NCI-H748 (cell line): ENCODE results near the gene ADPRS.

ENCODE experiments used
- DNase-seq: peaks from one replicate; lab custom pipeline; 2025; ENCODE audit not compliant: unreplicated experiment; lab: John Stamatoyannopoulos, UW

ADPRS gene

DNA sequence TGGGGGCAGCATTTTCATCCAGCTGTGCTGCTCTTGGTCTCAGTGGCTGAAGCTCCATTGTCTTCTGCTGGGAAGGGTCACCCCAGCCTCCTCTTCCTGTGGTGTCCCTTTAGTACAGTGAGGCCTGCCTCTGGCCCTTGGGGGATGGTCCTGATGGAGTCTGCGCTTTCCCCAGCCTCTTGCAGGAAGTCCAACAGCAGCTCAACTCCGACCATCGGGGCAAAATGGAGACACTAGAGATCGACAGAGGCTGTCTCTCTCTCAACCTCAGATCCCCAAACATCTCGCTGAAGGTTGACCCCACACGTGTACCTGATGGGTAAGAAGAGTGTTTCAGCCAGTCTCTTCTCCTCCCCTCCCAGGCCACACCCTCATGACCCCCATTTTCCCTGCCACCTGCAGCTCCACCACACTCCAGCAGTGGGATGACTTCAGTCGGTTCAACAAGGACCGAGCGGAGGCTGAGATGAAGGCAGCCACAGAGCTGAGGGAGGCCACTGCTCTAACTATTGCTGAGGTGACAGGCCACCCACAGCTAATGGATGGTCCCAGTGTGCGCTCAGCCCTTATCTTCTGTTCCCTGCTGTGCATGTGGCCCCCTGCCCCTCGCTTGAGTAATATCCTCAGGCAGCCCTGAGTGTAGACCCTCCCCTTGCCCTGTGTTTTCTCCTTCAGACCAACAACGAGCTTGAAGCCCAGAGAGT, 2.0 kb upstream of the ADPRS start:
- DNase-seq, result no peak

DNA sequence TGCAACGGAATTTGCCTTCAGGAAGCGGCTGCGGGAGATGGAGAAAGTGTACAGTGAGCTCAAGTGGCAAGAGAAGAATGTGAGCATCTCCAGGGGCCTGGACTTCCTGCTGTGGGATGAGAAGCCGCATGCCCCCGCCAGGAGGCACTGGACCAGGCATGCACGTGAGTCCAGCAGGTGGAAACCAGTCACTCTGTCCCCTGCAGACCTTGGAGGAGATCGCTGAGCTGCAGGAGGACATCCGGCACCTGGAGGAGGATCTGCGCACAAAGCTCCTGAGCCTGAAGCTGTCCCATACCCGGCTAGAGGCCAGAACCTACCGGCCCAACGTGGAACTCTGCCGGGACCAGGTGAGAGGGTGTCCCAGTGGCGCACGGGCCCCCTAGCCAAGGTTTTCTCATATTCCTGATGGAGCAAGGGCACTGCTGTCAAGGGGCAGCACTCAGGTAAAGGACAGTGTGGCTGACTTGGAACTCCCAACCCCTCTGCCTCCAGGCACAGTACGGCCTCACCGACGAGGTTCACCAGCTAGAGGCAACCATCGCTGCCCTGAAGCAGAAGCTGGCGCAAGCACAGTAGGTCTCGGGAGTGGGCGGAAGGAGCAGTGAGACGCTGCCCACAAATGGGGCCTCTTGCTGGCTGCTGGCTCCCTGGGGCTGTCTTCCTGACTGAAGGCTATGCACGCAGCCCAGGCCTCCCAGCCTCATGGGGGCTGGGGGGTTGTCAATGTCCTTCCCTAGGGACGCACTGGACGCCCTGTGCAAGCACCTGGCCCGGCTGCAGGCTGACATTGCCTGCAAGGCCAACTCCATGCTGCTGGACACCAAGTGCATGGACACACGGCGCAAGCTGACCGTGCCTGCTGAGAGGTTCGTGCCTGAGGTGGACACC, 1.2 kb upstream of the ADPRS start:
- DNase-seq, result no peak

DNA sequence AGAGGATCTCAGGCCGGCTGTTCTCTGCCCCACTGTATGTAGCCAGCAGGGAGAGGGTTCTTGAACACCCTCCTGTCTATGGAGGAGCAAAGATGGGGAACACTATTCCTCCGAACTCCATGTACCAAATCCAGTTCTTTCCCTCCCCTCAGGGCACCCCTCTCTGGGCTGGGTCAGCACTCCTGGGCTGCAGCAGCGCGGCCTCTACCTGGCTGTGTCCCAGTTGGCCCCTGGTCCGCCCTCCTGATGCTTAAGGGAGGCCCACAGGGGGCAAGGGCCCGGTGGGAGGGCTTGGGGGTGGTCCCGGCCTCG, 471 bp upstream of the ADPRS start:
- no peak for DNase-seq

DNA sequence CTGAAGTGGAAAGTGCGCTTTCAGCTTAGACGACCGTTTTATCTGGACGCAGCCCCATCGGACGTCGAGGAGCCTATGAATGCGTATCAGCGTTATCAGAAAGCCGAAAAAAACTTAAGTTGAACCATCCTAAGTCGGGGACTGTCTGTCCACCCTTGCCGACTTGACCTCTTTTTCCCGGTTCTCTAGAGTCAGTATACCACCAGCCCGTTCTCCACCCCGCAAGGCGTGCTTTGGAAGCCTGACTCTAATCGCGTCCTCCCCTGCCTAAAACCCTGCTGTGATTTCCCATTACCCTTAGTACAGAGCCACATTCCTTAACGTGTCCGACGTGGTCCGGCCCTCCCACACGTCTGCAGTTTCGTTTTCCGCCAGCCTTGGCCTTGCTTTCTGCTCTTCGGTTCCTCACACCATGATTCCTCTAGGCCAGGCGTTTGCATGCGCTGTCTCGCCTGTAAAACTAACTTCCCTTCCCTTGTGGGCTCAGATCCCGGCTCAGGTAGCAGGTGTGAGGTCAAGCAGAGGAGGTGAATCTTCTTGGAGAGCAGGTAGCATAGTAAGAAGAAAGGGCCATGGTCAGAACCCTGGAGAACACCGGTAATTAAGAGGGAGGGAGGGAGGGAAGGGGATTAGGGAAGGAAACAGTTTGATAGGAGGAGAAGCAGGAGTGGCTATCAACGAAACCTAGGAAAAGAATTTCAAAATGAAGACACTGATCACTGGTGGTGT, 865 bp downstream of the ADPRS start:
- peak; percentile 26 for DNase-seq

DNA sequence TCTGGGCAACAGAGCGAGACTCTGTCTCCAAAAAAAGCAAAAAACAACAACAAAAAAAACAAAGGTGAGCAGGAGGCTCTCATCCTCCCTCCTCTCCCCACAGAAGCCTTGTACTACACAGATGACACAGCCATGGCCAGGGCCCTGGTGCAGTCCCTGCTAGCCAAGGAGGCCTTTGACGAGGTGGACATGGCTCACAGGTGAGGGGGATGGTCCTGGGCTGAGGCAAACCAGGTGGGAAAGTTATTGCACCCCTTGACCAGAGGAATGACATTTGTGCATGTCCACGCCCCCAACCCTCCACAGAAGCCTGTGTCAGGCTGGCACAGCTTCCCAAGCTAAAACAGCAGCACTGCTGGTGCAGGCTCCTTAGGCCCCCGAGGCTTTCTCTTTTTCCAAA, 2.4 kb downstream of the ADPRS start:
- DNase-seq, result no peak

DNA sequence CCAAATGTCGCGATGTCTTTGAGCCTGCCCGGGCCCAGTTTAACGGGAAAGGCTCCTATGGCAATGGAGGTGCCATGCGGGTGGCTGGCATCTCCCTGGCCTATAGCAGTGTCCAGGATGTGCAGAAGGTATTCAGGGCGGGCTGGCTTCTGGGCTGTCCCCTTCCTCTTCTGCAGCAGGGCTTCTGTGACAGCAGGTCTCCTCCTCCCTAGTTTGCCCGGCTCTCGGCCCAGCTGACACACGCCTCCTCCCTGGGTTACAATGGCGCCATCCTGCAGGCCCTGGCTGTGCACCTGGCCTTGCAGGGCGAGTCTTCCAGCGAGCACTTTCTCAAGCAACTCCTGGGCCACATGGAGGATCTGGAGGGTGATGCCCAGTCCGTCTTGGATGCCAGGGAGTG, 3.0 kb downstream of the ADPRS start:
- no peak for DNase-seq

DNA sequence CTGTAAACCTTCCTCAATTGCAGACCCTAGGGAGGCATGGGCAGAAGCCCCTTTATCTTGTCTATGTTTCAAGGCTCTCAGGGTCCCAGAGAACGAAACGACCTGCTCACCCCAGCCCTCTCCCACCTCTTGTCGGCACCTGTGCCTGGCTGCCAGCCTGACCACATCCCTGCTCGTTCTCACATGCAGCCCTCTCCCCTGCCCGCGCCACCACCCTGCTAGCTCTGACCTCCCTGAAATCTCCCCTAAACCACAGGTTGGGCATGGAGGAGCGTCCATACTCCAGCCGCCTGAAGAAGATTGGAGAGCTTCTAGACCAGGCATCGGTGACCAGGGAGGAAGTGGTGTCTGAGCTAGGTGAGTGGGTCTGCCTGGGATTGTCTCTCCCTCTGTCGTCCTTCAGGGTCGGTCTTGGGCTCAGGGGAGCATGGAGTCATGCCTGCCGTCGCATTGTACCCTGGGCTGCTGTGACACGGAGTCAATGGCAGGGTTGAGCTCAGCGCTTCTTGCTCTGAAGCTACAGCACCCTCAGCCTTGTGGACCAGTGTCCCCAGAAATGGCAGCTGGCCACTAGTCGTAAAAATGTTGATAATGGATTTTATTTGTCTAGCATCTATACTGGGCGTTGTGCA, 3.6 kb downstream of the ADPRS start:
- no peak for DNase-seq

DNA sequence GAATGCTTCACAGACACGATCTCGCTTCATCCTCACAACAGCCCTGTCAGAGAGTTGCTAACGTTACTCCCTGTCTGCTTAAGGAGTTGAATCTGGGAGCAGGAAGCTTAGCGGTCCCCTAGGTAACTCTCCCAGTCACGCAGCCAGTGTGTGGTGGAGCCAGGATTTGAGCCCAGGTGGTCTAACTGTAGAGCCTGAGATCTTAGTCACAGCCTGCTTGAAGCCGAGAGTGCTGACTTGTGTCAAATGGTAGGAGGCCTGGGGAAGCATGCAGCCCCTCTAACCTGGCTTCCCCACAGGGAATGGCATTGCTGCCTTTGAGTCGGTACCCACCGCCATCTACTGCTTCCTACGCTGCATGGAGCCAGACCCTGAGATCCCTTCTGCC, 4.1 kb downstream of the ADPRS start:
- DNase-seq, result no peak

DNA sequence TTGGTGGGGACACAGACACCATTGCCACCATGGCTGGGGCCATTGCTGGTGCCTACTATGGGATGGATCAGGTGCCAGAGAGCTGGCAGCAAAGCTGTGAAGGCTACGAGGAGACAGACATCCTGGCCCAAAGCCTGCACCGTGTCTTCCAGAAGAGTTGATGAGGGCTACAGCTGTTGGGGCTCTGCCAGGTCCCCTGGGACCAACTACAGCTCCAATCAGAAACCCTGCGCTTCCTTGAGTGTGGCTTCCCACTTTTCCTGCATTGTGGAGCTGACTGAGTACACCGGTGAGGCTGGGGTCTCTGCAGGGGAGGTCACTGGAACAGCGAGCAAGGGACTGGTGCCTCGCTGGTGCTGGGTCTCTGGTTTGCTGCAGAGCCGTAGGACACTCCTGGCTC, 4.5 kb downstream of the ADPRS start:
- DNase-seq, result no peak

DNA sequence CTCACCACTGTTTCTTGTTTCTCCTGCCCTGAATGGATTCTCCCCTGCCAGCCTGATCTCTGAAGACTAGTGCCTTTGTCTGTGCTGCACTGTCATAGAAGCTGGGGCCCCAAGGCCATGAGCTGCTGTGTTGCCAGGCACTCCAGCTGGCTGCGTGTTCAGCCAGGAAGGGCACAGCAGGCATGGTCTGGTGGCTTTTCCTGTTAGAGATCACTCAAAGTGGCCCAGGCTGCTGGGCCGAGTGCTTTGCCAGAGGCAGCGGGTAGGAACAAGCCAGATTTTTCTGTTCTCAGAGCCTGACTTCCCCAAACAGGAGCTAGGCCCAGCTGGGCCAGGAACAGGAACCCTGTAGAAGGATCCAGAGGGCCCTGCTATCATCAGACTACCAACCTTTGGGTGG, 5.2 kb downstream of the ADPRS start:
- DNase-seq, result no peak

DNA sequence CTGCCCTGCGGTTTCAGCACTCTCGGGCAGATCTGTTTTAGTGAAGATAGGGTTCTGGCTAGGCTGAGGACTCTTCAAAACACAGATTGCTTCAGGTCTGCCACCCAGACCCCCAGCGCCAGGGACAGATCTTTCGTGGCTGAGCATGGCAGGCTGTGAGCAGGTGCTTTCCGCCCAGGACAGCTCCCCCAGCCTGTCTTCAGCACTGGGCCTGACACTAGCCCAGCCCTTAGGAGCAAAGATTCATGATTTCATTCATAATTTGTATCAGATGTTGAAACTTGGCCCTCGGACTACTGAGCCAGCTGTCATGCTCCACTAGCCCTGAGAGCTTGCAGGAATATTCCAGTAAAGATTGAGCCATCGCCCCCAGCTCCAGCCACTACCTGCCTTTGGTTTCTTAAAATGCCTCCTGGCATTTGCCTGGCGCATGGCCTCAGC, 5.9 kb downstream of the ADPRS start:
- no peak for DNase-seq

DNA sequence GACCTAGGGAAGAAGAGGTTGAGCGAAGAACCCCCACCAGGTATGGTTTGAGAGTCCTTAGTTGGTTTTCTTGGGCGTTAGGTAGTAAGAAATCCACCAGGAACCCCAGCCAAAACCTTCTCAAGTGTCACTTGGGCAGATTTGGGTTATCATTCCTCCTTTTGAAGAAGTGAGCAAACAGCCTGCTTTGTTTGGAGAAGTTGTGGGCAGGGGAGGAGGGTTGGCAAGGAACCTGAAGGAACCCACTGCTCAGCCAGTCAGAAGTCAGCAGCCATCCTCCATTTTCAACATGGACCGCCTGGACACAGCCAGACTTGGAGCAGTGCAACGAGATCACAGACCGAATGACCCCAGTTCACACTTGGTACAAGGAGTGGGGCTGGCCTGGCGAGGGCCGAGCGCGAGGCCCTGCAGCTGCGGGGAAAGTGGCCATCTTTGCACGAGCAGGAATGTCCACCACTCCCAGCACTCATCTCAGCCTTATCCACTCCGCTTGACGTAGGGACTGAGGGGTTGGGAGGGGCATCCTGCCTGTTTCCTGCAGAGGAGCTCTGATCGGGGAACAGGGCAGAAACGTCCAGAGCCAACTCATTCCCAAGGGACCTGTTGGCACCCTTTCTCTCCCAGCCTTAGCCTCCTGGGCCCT, 7.2 kb downstream of the ADPRS start:
- DNase-seq, result no peak

DNA sequence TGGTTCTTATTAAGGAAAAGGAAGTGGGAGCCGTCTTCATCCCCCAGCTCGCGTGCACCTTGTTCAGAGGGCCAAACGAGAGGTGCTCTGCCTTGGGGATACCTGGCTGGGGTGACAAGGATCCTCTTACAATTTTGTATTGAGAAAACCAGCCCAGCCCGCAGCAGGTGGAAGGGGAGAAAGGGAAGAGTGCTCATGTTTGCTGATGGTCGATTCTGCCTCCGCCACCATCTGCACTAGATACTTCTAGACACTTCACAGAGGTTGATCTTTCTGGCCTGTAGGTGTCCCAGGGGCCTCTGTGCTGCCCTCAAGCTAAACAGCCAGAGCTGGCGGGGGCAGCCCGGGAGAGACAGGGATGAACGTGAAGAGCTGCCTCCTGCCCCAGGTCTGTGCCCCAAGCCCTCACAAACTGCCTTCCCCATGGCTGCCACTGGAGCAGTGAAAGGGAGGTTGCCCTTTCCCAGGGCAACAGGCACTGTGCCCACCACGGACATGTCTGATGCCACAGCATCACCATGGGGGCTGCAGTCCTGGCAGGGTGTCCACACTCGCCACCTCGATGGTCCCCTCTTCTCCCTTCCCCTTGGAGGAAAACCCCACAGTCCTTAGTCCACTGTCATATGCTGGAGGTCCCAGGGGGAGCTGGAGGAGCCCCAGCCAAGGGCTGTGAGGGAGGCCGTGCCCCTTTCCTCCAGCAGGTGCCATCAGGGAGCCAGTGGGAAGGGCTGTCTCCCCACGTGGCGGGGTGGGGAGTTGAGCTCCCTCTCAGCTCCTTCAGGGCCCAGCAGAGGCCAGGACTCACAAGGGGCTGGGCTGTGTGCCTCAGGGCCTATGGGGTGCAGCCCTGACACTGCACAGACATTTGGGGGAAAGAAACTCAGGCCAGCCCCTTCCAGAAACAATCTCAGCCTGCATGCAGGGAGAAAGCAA, 8.1 kb downstream of the ADPRS start:
- DNase-seq, result no peak

DNA sequence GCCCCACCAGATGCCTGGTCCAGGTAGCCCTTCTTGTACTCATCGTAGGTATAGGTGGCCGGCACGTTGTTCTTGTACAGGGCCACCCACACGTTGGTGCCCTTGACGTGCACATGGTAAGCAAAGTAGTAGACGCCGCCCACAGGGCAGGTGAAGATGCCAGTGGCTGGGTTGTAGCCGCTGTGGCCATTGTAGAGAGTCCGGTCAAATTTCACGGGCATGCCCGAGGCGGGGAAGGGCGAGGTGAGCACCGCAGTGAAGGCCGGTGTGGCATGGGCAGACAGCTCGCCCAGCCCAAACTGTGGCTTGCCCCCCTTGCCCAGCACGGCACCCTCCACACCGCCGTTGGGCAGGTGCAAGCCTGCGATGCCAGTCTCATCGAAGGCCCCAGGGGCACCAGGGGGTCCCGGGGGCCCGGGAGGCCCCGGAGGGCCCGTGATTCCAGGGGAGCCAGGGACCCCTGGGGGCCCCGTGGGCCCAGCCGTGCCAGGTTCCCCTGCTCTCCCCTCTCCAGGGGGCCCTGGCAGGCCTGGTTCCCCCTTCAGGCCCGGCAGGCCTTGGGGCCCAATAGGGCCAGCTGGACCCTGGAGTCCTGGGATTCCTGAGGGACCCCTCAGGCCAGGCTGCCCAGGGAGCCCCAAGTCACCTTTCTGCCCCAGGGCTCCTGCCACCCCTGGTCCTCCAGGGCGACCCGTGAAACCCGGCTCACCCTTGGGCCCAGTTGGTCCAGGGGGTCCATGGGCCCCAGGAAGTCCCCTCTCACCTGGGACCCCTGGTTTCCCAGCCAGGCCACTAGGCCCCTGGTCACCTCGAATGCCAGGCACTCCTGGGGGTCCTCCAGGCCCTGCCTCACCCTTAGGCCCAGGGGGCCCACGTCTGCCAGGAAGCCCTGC, 9.2 kb downstream of the ADPRS start:
- no peak for DNase-seq

DNA sequence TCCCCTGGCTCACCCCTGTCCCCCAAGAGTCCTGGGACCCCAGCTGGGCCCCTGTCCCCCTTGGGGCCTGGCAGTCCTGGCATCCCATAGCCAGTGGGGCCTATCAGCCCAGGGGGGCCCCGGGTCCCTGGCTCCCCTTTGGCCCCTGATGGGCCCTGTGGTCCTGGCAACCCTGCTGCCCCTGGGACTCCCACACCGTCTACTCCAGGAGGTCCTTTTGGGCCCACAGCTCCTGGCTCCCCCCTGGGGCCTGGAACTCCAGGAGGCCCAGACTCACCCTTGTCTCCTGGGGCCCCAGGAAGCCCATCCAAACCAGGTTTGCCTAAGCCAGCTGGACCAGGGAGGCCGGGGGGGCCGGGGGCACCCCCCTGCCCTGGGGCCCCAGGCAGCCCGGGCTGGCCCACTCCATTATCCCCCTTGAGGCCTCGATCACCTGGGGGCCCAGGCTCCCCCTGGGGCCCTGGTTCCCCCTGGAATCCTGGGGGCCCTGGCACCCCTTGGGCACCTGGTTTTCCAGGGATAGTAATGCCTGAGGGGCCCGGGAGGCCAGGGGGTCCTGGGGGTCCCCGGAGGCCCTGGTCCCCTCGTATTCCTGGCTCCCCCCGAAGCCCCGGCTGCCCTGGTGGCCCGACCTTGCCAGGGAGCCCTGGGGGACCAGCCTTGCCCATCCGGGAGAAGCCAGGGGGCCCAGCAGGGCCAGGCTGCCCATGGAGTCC, 10.1 kb downstream of the ADPRS start:
- DNase-seq, result no peak

DNA sequence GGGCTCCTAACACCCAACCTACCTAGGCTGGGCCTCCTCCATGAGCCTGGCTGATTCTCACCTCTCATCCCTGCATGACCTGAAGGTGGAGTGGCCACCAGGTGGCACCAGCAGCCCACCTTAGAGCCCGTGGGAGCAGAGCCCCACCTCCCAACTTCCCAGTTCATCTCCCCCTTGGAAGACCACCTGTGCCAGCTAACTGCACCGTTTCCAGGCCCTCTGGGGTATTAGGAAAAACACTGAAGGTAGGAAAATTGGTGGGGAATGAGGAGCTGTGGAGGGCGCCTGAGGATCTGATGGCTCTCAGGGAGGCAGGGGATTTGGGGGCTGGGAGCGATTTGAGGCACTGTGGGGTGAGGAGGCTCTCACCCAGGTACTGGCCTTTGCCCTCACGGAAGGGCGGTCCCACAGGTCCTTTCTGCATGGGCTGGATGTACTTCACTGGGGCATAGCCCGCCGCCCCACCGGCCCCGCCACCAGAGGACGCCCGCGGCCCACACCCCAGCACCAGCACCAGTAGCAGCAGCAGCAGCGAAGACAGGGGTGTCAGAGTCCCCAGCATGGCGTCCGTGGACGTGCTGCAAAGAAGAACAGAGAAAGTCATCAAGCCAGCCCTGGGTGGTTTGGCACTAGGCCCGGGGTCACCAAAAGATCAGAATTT, 11.1 kb downstream of the ADPRS start:
- peak; percentile 65 for DNase-seq

DNA sequence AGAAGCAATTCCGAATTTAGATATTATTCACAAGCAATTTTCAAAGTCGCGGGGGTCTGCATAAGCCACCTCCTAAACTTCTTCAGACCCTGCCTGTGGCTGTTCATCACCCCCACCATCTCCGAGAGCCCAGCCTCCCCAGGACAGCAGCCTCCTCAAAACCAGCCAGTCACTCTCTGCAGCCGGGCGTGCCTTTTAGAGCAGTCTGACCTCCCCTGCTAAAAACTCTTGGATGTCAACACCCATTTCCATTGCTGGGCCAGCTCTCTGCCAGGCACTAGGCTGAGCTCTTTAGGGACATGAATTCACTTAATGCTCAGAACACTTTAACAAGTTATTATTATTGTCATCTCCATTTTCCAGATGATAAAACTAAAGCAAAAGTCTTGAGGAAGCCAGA, 11.7 kb downstream of the ADPRS start:
- DNase-seq, result no peak

DNA sequence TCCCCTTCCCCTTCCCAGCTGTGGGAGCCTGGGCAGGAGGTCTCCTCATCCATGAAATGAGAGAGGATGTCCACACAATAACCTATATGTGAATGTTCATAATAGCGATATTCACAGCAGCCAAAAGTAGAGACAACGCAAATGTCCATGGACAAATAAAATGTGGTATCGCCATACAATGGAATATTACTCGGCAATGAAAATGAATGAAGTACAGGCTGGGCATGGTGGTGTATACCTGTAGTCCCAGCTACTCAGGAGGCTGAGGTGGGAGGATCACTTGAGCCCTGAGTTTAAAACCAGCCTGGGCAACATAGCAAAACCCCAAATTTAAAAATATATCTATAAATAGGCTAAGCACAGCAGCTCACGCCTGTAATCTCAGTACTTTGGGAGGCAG, 12.9 kb downstream of the ADPRS start:
- no peak for DNase-seq
